Neural cell (in vitro differentiated cells): ENCODE results near the gene SUN5.

Experiments used
- CTCF ChIP-seq: fragments of 450-650 bp; IDR thresholded peaks from 2 replicates; pipeline ENCODE4 v1.5.1; 2014; ENCODE audit warnings: antibody characterized with exemption, mild to moderate bottlenecking, moderate library complexity; ENCODE audit not compliant: poor library complexity, severe bottlenecking
- EP300 ChIP-seq: fragments of 450-650 bp; conservative IDR thresholded peaks from 2 replicates; pipeline ENCODE4 v1.6.1; 2014; ENCODE audit warnings: antibody characterized with exemption, mild to moderate bottlenecking, moderate library complexity; ENCODE audit not compliant: poor library complexity, severe bottlenecking
- EZH2 ChIP-seq: fragments of 200-600, 300-800 bp; shearing (Covaris generic), sonication (generic); IDR thresholded peaks from 2 replicates; pipeline ENCODE4 v1.6.1; 2014; ENCODE audit warnings: antibody characterized with exemption, low read length, borderline replicate concordance, mild to moderate bottlenecking; ENCODE audit not compliant: insufficient read depth, poor library complexity, severe bottlenecking
- POLR2AphosphoS5 ChIP-seq: IDR thresholded peaks from 2 replicates; pipeline ENCODE4 v1.6.1; 2012
- REST ChIP-seq: IDR thresholded peaks from 2 replicates; pipeline ENCODE4 v1.6.1; 2012; ENCODE audit warnings: borderline replicate concordance
- SMC3 ChIP-seq: fragments of 450-650 bp; conservative IDR thresholded peaks from 2 replicates; pipeline ENCODE4 v1.6.1; 2014; ENCODE audit warnings: antibody characterized with exemption, mild to moderate bottlenecking, moderate library complexity; ENCODE audit not compliant: poor library complexity
- TAF1 ChIP-seq: IDR thresholded peaks from 2 replicates; pipeline ENCODE4 v1.6.1; 2012; ENCODE audit warnings: low read depth

GRCh38 chr20:32982617-32983458 lies 21.4 kb downstream of the SUN5 start:
- TF ChIP-seq CTCF = no peak
- TF ChIP-seq EZH2 = no peak
- TF ChIP-seq POLR2AphosphoS5 = no peak
- no peak for TF ChIP-seq REST
- no peak for TF ChIP-seq SMC3
- no peak for TF ChIP-seq EP300
- no peak for TF ChIP-seq TAF1
